AG04449 (cell line): ENCODE results near the gene AKR1A1.

Experiments used
- CTCF ChIA-PET: fragments of 350-600 bp; formaldehyde crosslinking; extraction: SDS; loops from one replicate; lab custom pipeline; 2021; ENCODE audit warnings: antibody characterized with exemption; lab: Yijun Ruan, JAX
- POLR2A ChIA-PET: fragments of 400-600, 350-600 bp; formaldehyde crosslinking; extraction: SDS; loops from one replicate; lab custom pipeline; 2020; ENCODE audit warnings: antibody characterized with exemption, inconsistent platforms; lab: Yijun Ruan, JAX
- DNase-seq: peaks from one replicate; pipeline ENCODE4 v3.0.0-alpha.2; 2010; ENCODE audit warnings: low read depth, low spot score
- H3K4me3 ChIP-seq: 2 replicates; pipeline ENCODE4 v1.5.1; 2011; ENCODE audit warnings: low read depth, mild to moderate bottlenecking, control low read depth, low read length
- TF ChIP-seq, protein P1 (sequence below): IDR thresholded peaks from one replicate; pipeline ENCODE4 v1.5.1; 2011; ENCODE audit warnings: mild to moderate bottlenecking, moderate library complexity, low read length, control low read depth, inconsistent platforms; ENCODE audit not compliant: insufficient read depth; ENCODE audit errors: missing control alignments

The AKR1A1 gene

DNA sequence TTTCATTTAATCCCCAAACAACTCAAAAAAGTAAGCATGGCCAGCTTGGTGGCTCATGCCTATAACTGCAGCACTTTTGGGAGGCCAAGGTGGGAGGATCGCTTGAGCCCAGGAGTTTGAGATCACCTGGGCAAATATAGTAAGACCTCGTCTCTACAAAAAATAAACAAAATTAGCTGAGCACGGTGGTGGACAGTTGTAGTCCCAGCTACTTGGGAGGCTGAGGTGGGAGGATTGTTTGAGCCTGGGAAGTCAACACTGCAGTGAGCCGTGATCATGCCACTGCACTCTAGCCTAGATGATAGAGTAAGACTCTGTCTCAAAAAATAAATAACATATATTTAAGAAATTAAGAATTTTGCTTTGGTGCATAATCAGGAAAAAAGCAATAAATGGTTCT lies 6.1 kb upstream of the AKR1A1 start:
- no peak overlapping the region for H3K4me3 ChIP-seq
- ChIA-PET CTCF (interaction anchor here (1.5 to 1.7 kb wide), 2 partner anchors 15 to 24 kb away, joined by 3 to 7 read pairs; no protein-coding TSS in a partner anchor), POLR2A (interaction anchor here (5.5 kb wide), 1 partner anchor 23 kb away, joined by 29 read pairs; the partner anchor contains the start of gene PRDX1)
- TF ChIP-seq, protein P1, sequence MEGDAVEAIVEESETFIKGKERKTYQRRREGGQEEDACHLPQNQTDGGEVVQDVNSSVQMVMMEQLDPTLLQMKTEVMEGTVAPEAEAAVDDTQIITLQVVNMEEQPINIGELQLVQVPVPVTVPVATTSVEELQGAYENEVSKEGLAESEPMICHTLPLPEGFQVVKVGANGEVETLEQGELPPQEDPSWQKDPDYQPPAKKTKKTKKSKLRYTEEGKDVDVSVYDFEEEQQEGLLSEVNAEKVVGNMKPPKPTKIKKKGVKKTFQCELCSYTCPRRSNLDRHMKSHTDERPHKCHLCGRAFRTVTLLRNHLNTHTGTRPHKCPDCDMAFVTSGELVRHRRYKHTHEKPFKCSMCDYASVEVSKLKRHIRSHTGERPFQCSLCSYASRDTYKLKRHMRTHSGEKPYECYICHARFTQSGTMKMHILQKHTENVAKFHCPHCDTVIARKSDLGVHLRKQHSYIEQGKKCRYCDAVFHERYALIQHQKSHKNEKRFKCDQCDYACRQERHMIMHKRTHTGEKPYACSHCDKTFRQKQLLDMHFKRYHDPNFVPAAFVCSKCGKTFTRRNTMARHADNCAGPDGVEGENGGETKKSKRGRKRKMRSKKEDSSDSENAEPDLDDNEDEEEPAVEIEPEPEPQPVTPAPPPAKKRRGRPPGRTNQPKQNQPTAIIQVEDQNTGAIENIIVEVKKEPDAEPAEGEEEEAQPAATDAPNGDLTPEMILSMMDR: no peak
- no peak for DNase-seq

DNA sequence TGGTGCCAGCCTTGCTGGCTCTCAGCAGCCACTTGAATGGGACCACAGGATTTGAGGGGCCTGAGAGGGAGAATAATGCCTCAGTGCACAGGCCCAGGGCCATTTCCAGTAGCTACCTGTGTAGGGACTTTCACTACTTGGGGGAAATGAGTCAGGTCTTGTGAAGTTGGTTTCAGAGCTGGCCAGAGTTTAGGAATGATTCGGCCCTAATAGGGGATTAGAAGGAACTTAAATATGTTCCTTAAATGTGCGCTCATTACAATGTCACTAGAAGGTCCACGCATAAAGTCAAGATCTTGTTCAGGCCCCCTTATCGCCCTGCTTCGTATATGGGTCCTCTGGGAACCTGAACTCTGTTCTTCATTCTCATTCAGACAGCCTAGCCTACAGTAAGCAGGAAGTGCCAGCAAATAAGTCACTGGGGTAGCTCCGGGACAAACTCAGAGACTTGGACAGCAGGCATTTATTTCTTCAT lies 5.6 kb upstream of the AKR1A1 start:
- POLR2A ChIA-PET: interaction anchor here (0.7 to 5.5 kb wide), 2 partner anchors 24 to 38 kb away, joined by 3 to 29 read pairs; partner anchors contain the start of gene PRDX1
- DNase-seq: no peak
- CTCF ChIA-PET: interaction anchor here (1.5 to 1.7 kb wide), 2 partner anchors 15 to 24 kb away, joined by 3 to 7 read pairs; no protein-coding TSS in a partner anchor
- H3K4me3 ChIP-seq: no peak overlapping the region
- TF ChIP-seq, protein P1: no peak

DNA sequence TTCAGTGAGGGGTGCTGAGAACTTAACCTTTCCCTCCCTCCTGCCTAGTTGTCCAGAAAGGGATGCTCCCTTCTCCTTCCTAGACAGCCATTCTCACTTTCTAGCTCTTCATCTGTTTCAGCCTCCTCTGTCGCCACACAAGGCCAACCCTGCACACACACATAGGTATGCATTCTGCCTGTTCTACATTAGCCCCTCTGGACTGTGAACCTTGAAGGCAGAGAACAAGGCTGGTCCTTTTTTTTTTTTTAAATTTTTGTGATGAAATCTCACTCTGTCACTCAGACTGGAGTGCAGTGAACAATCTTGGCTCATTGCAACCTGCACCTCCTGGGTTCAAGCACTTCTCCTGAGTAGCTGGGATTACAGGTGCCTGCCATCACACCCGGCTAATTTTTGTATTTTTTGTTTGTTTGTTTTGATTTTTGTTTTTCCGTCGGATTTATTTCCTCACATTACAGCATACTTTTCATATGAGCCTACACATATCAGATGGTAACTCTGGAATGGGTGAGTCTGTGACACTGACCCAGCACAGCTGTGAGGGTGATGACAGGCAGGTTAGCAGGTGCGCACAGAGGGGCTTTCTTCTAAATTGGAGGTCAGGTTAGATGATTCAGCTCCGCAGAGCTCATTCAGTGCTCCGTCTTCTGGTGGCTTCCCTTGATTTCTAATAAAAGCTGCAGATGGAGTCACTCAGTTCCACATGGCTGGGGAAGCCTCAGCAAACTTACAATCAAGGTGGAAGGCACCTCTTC lies 4.9 kb upstream of the AKR1A1 start:
- TF ChIP-seq, protein P1: no peak
- no peak for DNase-seq
- no peak overlapping the region for H3K4me3 ChIP-seq
- POLR2A ChIA-PET: interaction anchor here (0.7 to 5.5 kb wide), 2 partner anchors 24 to 38 kb away, joined by 3 to 29 read pairs; partner anchors contain the start of gene PRDX1
- CTCF ChIA-PET: interaction anchor here (1.4 to 1.5 kb wide), 2 partner anchors 16 to 25 kb away, joined by 3 to 9 read pairs; no protein-coding TSS in a partner anchor

DNA sequence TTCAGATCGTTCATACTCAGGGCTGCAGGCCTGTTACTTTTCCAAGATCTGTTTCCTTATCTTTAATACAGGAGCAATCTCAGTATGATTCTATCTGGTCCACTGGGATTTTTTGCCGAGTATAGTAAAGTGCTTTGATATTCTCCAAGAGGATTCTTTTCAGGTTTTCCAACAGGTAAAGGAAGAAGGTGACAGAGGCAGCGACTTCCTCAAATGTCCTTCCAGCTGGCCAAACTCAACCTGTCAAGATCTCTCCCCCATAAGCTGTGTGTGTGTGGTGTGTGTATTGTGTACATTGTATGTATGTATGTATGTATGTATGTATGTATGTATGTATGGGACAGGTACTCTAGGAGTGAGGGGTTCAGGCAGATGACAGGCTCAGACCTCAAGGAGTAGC lies 1.1 kb downstream of the AKR1A1 start:
- CTCF ChIA-PET: interaction anchor here (1.0 to 12.4 kb wide), 4 partner anchors 12 to 59 kb away, joined by 3 to 131 read pairs (median 6); no protein-coding TSS in a partner anchor
- peak overlapping the region; percentile 92 for H3K4me3 ChIP-seq
- TF ChIP-seq, protein P1: no peak
- DNase-seq: no peak
- POLR2A ChIA-PET: interaction anchor here (0.8 to 1.9 kb wide), 4 partner anchors 15 to 52 kb away, joined by 3 to 54 read pairs (median 4); partner anchors contain the start of genes CCDC163, MMACHC and PRDX1

DNA sequence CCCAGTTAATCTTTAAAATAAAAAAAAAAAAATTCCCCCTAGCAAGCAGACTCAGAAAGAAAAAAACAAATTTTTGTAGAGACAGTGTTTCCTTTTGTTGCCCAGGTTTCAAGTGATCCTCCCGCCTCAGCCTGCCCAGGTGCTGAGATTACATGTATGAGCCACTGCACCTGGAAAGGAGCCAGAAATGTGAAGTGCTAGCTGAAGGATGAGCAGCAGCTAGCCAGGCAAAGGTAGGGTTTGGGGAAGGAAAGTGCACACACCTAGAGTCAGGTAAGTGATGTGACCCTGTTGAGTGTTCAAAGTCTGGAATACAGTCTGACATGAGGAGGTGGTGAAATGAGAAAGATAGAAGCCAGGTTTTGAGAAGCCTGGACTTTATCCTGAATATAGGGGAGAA lies 1.7 kb downstream of the AKR1A1 start:
- ChIA-PET POLR2A (interaction anchor here (2.4 kb wide), 1 partner anchor 31 kb away, joined by 9 read pairs; the partner anchor contains the start of gene PRDX1), CTCF (interaction anchor here (1.0 to 12.4 kb wide), 3 partner anchors 12 to 59 kb away, joined by 3 to 131 read pairs (median 4); no protein-coding TSS in a partner anchor)
- H3K4me3 ChIP-seq: 0 out of 2 replicates have a peak overlapping the region, but pooled peaks have one; percentile 92
- TF ChIP-seq, protein P1: no peak
- no peak for DNase-seq
